Naive thymus-derived CD8-positive, alpha-beta T cell (primary cell): Measurements from ENCODE around the gene MED26. TPM values are rescaled to one million over a fixed set of nuclear protein-coding genes. Genes with fewer than 3 reads are reported as not detected.

ENCODE experiments used
- ATAC-seq, 2 donors: fragments of 150-1000 bp; cut with Tn5 transposase in 1 of 2; sonication (Bioruptor Pico), chemical (Tn5 transposase) in 1 of 2; 1 replicate in 1 of 2; 2 replicates in 1 of 2; pipeline ENCODE4 v1.10.0; 2021; ENCODE audit warnings: mild to moderate bottlenecking in 2 of 2, moderate library complexity in 2 of 2
- POLR2A ChIA-PET: fragments of 350-600 bp; sonication (Branson Sonifier 250); formaldehyde crosslinking; loops from one replicate; lab custom pipeline; 2021; ENCODE audit warnings: antibody characterized with exemption; lab: Charles Lee
- DNase-seq, 10 donors: peaks; one replicate each; pipeline versions ENCODE4 v3.0.0 to v3.0.0-alpha.2; 2020 to 2022
- H3K27ac Mint-ChIP-seq, 10 donors: one replicate each; pipeline ENCODE4 v1.8.0; 2020 to 2022; ENCODE audit warnings: mild to moderate bottlenecking in 10 of 10, mixed read lengths in 10 of 10, moderate library complexity in 4 of 10, inconsistent platforms in 1 of 10
- H3K27me3 Mint-ChIP-seq, 5 donors: one replicate each; pipeline ENCODE4 v1.8.0; 2021 to 2022; ENCODE audit warnings: mixed read lengths in 5 of 5
- H3K36me3 Mint-ChIP-seq, 3 donors: one replicate each; pipeline ENCODE4 v1.8.0; 2020 to 2022; ENCODE audit warnings: mixed read lengths in 3 of 3, mild to moderate bottlenecking in 2 of 3, inconsistent platforms in 1 of 3
- H3K4me1 Mint-ChIP-seq, 4 donors: one replicate each; pipeline ENCODE4 v1.8.0; 2021 to 2022; ENCODE audit warnings: mixed read lengths in 4 of 4
- H3K4me3 Mint-ChIP-seq, 10 donors: one replicate each; pipeline ENCODE4 v1.8.0; 2020 to 2022; ENCODE audit warnings: mild to moderate bottlenecking in 10 of 10, mixed read lengths in 10 of 10, moderate library complexity in 6 of 10, inconsistent platforms in 1 of 10
- H3K9me3 Mint-ChIP-seq, 9 donors: one replicate each; pipeline ENCODE4 v1.8.0; 2020 to 2022; ENCODE audit warnings: mixed read lengths in 9 of 9, mild to moderate bottlenecking in 3 of 9, inconsistent platforms in 1 of 9, moderate library complexity in 1 of 9
- polyA plus RNA-seq, 3 donors: library from polyadenylated mRNA; unstranded; fragments of 300-500 nt; fragmentation: Illumina TruSeq; gene quantifications; one replicate each; pipeline ENCODE4 v1.2.3, GENCODE V29; 2021
- total RNA-seq, 8 experiments: library from RNA in 2 of 8; stranded (reverse) in 2 of 8; gene quantifications; one replicate each; pipeline ENCODE4 v1.2.3 and lab custom pipeline; 2021 to 2026

The MED26 gene
- total and polyA plus RNA-seq, 5 experiments from 2014 or later: 2.7 to 18.5 (median 3.9) TPM

DNA sequence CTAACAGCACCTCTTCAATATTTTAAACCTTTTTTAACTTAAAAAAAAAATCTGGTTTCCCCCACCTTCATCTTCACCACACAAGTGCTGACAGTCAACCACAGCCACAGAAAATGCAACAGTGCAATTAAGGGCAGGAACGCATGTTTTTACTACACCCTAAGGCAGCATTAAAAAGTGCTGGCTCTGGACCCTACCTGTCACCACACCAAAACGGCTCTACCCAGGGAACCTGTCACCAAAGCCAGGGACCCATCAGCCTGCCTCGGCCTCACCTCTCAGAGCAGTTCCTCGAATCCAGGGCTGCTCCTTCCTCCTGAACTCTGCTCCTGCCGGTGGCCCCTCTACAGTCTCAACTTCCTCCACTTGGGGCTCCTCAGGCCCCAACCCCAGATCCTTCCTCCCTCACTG lies 33.3 kb downstream of the MED26 start:
- Mint-ChIP-seq H3K4me3 (peak overlapping the region; percentile 71 to 86 (median 80)), H3K27ac (peak overlapping the region; percentile 53 to 96 (median 93)), H3K4me1 (peaks cover 34 to 87% (median 75%) of the 10 kb centered on the region in 4 donors), H3K36me3 (no peaks in the 10 kb centered on the region), H3K27me3 (no peaks in the 10 kb centered on the region), H3K9me3 (no peaks in the 10 kb centered on the region)
- POLR2A ChIA-PET: interaction anchor here (1.4 kb wide), 1 partner anchor 10 kb away, joined by 6 read pairs; no protein-coding TSS in a partner anchor
- ATAC-seq (peak; percentile 89 to 90), DNase-seq (peak in 8 of 10 donors; percentile 42 to 84 (median 70))

DNA sequence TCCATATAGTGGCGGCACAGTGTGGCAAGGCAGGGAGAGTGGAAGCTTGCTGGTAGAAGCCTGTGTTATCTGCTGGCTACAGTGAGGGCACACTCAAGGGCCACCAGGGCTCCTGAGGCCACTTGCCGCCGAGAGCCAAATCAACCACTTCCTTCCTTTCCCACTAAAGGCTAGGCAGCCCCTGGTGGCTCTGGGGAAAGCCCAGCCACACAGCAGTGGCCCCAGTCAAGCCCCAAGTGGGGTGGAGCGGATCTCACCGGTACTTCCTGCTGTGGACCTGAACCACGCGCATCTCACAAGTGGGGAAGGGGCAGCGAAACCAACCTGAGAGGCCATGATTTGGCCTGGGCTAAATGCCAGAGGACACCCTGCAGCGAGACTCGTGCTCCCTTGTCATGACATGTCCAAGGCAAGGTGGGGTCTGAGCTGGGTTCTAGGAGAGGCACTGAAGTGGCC lies 33.8 kb downstream of the MED26 start:
- H3K4me3 Mint-ChIP-seq: peak overlapping the region; percentile 71 to 86 (median 80)
- H3K4me1 Mint-ChIP-seq: peaks cover 36 to 88% (median 75%) of the 10 kb centered on the region in 4 donors
- peak overlapping the region; percentile 53 to 96 (median 93) for H3K27ac Mint-ChIP-seq
- POLR2A ChIA-PET: interaction anchor here (0.9 to 1.4 kb wide), 2 partner anchors 10 to 20 kb away, joined by 4 to 6 read pairs; no protein-coding TSS in a partner anchor
- DNase-seq: peak in 6 of 10 donors; percentile 17 to 46 (median 32)
- H3K9me3 Mint-ChIP-seq: no peaks in the 10 kb centered on the region
- no peaks in the 10 kb centered on the region for H3K27me3 Mint-ChIP-seq
- peak; percentile 47 to 62 for ATAC-seq
- no peaks in the 10 kb centered on the region for H3K36me3 Mint-ChIP-seq

DNA sequence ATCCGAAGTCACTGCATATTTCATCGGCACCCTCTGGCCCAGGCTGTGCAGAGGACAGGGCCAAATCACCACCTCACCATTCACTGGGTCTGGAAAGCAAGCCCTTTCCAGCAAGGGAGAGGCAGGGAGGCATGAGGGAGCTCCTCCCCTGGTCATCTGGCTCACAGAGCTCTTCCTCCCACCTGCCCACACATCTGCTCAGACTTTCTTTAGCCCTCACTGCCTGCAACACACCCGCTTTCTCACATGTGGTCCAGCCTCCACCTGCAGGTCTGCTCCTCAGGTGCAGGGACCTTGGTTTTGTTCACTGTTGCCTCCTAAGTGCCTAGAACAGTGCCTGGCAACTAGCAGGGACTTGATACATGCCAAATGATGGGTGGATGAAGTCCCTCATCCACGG lies 34.8 kb downstream of the MED26 start:
- POLR2A ChIA-PET: no interaction called here
- Mint-ChIP-seq H3K4me1 (peaks cover 39 to 91% (median 80%) of the 10 kb centered on the region in 4 donors), H3K4me3 (peak overlapping the region in 2 of 10 donors; percentile 48 to 50), H3K36me3 (no peaks in the 10 kb centered on the region), H3K27me3 (no peaks in the 10 kb centered on the region), H3K27ac (peak overlapping the region in 6 of 10 donors; percentile 31 to 86 (median 62)), H3K9me3 (no peaks in the 10 kb centered on the region)
- no peak for DNase-seq
- ATAC-seq: no peak

DNA sequence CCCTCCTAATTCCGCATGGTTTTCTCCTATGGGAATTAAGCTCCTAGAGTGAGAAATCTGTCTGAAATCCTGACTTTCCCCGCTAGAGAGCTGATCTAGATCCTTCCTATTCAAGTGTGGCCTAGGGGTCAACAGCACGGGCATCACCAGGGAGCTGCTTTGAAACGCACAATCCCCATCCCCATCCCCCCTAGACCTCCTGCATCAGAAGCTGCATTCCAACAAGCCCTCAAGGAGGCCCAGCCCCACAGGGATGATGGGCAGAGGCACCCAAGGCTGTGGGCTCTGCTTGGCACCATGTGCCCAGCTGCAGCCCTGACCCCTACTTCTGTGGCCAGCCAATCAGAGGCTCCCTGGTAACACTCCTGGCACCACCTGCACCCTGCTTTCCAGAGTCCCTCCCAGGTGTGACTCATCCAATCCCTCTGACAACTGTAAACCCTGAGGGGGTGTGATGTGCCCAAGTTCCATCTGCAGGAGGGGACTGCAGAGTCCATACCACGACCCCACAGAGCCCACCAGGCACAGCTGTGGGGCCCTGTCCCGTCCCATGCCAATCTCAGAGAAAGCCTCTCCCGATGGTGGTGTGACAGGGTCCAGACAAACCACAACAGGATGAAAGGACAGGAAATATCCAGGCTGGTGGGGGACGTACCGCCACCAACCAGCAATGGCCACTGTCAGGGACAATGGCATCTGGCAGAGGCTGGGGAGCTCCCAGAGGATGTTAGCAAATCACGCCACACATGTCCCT lies 36.0 kb downstream of the MED26 start:
- POLR2A ChIA-PET: interaction anchor here (0.6 to 1.6 kb wide), 2 partner anchors 9 to 39 kb away, joined by 3 to 4 read pairs; no protein-coding TSS in a partner anchor
- Mint-ChIP-seq H3K4me1 (peaks cover 45 to 96% (median 83%) of the 10 kb centered on the region in 4 donors), H3K9me3 (no peaks in the 10 kb centered on the region), H3K4me3 (no peak overlapping the region), H3K36me3 (no peaks in the 10 kb centered on the region), H3K27me3 (no peaks in the 10 kb centered on the region), H3K27ac (peak overlapping the region in 1 of 10 donors; percentile 33)
- DNase-seq: no peak
- ATAC-seq: no peak

DNA sequence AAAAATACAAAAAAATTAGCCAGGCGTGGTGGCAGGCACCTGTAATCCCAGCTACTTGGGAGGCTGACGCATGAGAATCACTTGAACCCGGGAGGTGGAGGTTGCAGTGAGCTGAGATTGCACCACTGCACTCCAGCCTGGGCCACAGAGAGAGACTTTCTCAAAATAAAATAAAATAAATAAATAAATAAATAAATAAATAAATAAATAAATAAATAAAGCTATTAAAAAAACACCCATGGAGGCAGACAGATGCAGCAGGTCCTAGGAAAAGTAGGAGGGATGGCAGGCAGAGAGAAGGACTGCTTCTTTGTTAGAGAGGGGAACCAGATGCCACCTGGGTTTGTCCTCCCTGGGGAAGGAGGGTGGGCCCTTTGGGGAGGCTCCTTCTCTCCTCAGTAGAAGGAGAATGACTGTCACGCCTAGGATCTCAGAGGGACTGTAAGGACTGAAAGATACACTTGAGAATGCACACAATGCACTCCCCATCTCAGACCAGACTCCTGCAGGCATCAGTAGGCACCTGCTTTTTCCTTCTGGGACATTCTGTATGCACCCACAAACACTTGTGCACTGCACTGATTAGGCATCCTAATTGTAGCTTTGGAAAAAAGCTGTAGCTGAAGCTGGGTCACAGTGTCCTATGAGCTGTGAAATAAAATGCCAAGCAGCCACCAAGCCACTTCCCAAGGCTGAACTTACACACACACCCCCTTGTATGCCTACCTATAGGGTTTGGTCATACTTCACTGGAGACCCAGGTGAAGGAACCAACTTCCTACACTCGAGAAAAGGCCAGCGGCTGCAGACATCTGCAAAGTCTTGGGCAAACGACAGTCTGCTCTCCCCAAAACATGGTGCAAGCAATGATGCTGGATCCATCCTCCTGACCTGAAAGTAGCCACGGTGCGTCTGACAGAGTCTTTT lies 36.9 kb downstream of the MED26 start:
- peak overlapping the region in 1 of 10 donors; percentile 4 for H3K4me3 Mint-ChIP-seq
- no peak for ATAC-seq
- no peaks in the 10 kb centered on the region for H3K36me3 Mint-ChIP-seq
- POLR2A ChIA-PET: interaction anchor here (0.6 to 1.6 kb wide), 2 partner anchors 9 to 40 kb away, joined by 3 to 4 read pairs; no protein-coding TSS in a partner anchor
- H3K27me3 Mint-ChIP-seq: no peaks in the 10 kb centered on the region
- H3K27ac Mint-ChIP-seq: peak overlapping the region in 2 of 10 donors; percentile 4 to 32
- no peak for DNase-seq
- H3K9me3 Mint-ChIP-seq: no peaks in the 10 kb centered on the region
- H3K4me1 Mint-ChIP-seq: peaks cover 45 to 97% (median 86%) of the 10 kb centered on the region in 4 donors

DNA sequence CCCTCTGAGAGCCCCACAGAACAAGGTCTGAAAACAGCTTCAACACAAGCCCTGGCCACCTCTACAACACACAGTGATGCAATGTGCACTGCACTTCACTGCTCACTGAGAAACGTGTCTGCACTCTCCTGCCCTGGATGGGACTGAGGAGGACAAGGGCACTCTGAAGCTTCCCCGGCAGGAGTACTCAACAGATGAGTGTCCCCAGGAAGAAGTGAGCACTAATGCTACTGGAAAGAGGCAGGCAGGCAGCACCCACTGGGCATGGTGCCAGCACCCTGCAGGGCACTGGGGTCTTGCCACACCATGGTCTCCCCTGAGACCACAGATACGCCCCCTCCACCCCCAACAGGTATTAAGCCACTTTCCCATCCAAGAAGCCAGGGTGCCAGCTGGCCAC lies 38.1 kb downstream of the MED26 start:
- Mint-ChIP-seq H3K9me3 (no peaks in the 10 kb centered on the region), H3K4me3 (no peak overlapping the region), H3K27me3 (no peaks in the 10 kb centered on the region), H3K27ac (peak overlapping the region in 5 of 10 donors; percentile 15 to 92 (median 71)), H3K4me1 (peaks cover 35 to 97% (median 86%) of the 10 kb centered on the region in 4 donors), H3K36me3 (no peaks in the 10 kb centered on the region)
- POLR2A ChIA-PET: no interaction called here
- no peak for DNase-seq
- ATAC-seq: no peak

DNA sequence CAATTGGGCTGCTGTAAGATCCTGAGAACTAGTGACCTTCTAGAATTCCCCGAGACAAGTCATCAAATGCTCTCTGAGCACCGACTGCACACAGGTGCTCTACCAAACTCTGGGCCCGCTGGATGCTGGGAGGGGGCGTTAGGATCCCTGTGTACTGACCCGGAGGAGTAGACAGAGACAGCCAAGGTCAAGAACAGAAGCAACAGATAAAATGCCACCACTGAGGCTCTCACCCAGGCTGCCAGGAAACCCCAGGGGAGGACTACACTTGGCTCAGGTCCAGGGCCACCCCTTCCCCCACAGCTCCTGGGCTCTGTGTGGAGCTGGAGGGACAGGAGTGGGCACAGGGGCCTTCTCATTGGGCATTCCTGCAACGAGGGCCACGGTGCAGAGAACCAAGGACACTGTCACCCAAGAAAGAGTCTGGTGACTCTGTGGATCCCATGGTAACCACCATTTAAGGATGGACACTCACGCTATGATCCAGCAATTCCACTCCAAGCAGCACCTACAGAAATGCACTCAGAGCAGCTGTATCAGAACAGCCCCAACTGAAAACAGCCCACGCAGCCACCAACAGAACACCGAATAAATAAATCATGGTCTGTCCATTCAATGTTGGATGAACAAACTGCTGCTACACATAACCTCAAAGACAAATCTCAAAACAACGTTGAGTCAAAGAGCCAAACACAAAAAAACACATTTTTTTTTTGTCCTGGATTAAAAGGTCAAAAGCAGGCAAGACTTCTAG lies 39.0 kb downstream of the MED26 start:
- Mint-ChIP-seq H3K4me1 (peaks cover 29 to 96% (median 86%) of the 10 kb centered on the region in 4 donors), H3K9me3 (peaks cover 0 to 2% (median 0%) of the 10 kb centered on the region in 9 donors), H3K36me3 (no peaks in the 10 kb centered on the region), H3K27me3 (no peaks in the 10 kb centered on the region), H3K27ac (peak overlapping the region in 9 of 10 donors; percentile 69 to 97 (median 92)), H3K4me3 (peak overlapping the region in 8 of 10 donors; percentile 81 to 87 (median 83))
- DNase-seq (no peak), ATAC-seq (no peak)
- POLR2A ChIA-PET: interaction anchor here (1.6 to 3.0 kb wide), 3 partner anchors 17 to 71 kb away, joined by 12 to 40 read pairs (median 39); partner anchors contain the start of genes MED26, SLC35E1, SMIM7 and TMEM38A

DNA sequence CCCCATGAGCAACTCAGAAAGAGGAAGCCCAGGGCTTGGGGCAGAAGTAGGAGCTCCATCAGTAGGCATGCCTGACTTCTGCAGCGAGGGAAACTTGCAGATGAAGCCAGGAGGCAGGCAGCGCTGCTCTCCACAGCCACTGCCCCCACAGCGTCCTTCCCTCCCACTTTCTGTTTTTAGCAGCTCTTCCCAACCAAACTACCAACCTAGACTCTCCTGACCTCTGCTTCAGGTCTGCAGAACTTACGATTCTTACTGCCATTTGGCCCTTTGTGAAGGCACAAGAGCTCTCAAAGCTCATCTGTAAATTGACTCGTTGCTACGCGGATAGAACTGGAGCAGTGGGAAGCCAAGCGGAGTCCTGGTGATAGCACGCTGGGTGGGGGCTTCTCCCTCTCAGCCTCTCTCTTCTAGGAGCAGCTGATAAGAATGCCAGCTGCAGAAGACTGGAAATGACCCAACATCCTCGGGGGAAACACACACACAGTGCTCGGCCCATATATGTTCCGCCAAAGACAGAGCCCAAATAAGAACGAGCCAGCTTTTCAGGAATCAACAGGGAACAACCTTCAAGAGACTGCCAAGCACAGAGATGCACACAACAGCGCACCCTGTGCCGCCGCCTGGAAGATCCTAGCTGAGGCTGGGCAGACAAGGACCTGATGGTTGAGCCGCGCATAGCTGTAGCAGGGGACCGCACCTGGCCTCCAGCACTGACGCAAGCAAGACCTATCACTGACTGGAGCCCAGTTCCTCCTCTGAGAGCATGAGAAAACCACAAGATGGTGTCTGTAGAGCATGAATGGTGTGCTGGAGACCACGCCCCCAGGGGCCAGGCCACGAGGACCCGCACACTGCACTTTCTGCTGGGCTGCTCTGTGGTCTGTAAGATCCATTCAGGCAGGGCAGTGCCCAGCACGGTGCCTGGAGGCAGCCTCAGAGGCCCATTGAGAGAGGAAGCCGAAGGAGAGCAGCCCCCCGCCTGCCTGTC lies 39.9 kb downstream of the MED26 start:
- peak overlapping the region; percentile 75 to 97 (median 92) for H3K27ac Mint-ChIP-seq
- peak overlapping the region; percentile 69 to 87 (median 83) for H3K4me3 Mint-ChIP-seq
- peaks cover 0 to 2% (median 0%) of the 10 kb centered on the region in 9 donors for H3K9me3 Mint-ChIP-seq
- POLR2A ChIA-PET: interaction anchor here (0.6 to 3.0 kb wide), 11 partner anchors 14 to 1271 kb away, joined by 3 to 40 read pairs (median 4); partner anchors contain the start of genes MED26, SLC35E1, SMIM7 and TMEM38A
- H3K4me1 Mint-ChIP-seq: peaks cover 21 to 96% (median 86%) of the 10 kb centered on the region in 4 donors
- no peaks in the 10 kb centered on the region for H3K36me3 Mint-ChIP-seq
- H3K27me3 Mint-ChIP-seq: no peaks in the 10 kb centered on the region
- DNase-seq: peak; percentile 32 to 79 (median 58)
- peak; percentile 58 to 60 for ATAC-seq

DNA sequence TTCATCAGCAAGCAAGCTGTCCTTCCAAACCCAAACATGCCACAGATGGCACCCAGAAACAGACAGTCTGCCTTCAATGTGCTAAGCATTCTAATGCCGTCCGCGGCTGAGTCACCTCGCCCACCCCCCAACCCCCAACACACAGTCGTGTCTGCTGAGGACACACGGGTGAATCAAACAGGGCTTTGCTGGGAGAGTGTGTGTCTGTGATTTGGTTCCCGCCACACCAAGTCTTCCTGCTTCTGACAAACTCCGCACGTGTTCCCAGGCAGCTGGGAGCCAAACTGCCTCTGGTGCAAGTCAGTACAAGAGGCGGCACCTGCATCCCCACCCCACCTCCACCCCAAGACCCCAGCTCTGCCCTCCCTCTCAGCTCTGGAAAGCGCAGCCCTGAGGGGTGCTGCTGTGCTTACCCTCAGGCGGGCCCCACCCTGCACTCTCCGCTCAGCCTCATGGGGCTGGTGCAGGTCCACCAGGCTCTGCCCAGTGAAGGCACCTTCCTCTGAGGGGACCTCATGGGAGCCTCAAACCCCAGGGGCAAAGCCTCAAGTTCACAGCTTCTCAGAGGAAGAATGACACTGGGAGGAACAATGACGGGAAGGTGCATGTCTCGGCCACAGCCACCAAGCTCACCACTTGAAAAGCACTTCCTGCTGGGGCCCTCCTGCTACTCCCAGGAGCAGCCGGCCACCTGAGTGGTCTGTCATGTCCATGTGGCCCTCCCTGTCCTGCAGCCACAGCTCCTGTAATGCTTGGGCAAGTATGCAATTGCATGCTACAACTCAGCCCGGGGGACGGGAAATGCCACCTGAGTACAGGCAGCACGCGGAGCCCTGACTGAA lies 40.8 kb downstream of the MED26 start:
- peaks cover 20 to 95% (median 86%) of the 10 kb centered on the region in 4 donors for H3K4me1 Mint-ChIP-seq
- ATAC-seq (peak; percentile 37 to 43), DNase-seq (peak in 9 of 10 donors; percentile 27 to 79 (median 57))
- peak overlapping the region; percentile 69 to 87 (median 83) for H3K4me3 Mint-ChIP-seq
- no peaks in the 10 kb centered on the region for H3K27me3 Mint-ChIP-seq
- peak overlapping the region; percentile 84 to 97 (median 92) for H3K27ac Mint-ChIP-seq
- peaks cover 0 to 2% (median 0%) of the 10 kb centered on the region in 9 donors for H3K9me3 Mint-ChIP-seq
- POLR2A ChIA-PET: interaction anchor here (0.6 to 3.0 kb wide), 14 partner anchors 13 to 1368 kb away, joined by 3 to 40 read pairs (median 4); partner anchors contain the start of genes MED26, SLC35E1, SMIM7 and TMEM38A
- no peaks in the 10 kb centered on the region for H3K36me3 Mint-ChIP-seq
